Inflammatory macrophage (primary cell): ENCODE results near the gene UBE2Q2.
A peak's percentile ranks its signal among the peaks of the same experiment; 100 is the strongest.
"Not testable (repeated sequence)": the region's sequence is repeated elsewhere in the genome, so short reads cannot be mapped to it uniquely, and the experiment has no call there.

Experiments
- DNase-seq, 2 donors: peaks; one replicate each; pipeline ENCODE4 v3.0.0-alpha.2; 2020 to 2022
- total RNA-seq, 18 experiments: gene quantifications; one replicate each; lab custom pipeline; 2026; ENCODE audit warnings: mixed read lengths in 6 of 18, inconsistent platforms in 2 of 18; lab: John Stamatoyannopoulos, UW

UBE2Q2 gene
- 35.6 to 79.6 (median 52.0) reads per million in 18 experiments for total RNA-seq

DNA sequence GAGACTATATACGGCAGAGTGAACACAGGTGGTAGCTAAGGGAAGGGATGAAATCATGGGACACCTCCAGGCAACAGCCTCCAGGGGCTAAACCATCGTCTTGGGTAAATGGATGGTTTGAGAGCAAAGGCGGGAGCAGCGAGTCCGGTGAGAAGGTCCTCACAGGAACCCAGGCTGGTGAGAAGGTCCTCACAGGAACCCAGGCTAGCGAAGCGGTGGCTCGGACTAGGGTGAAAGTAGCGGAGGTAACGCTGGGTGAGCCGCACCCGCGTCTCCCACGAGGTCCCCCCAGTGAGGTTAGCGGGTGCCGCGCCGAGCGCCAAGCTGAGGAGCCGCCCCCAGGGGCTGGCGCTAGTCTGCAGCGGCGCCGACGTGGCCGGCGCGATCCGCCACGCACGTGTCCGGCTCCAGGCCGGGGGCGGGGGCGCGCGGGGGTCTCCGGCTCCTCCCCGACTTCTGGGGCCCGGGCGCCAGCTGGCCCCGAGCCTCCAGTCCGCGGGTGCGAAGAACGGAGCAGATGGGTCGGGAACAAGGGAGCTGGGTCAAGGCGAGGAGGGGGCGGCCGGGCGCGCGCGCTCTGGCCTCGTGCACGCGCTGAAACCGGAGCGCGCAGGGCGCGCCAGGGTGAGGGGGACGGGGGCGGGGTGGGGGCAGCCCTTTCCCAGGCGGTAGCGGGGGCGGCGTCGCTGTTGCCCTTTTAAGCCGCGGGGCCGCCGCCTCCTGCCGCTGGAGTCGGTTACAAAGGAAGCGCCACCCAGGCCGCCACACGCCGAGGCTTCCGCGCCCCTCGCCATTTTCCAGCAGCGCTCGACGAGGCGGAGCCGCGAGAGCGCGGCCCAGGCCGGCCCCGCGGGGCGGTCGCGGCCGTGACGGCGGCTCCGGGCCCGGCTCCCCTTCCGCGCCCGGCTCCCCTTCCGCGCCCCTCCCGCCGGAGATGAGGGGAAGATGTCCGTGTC, at the start of gene UBE2Q2:
Gene UBE2Q2 (plus strand): TSS at position 726 of the 956 bp plus-strand sequence. CDS start 220 bp downstream, at position 946.
- peak; percentile 49 to 68 for DNase-seq

DNA sequence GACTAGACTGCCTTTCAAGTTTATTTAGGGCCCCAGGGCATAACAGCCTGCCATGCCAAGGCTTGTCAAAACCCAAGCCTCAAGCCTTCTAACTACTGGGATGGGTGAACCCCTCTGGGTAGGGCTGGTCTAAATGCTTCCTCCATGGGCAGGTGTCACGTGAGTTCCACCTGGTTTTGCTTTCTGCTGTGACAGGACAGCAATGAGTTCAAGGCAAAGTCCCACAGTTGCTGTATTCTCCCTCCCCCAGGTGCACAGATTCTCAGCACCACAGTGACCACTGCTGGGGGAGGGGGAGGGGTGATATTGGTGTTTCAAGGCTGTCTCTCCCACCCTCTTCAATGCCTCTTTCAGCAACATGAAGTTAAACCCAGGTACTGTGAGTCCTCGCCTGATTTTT, 46.9 kb upstream of the UBE2Q2 start:
- no peak for DNase-seq

DNA sequence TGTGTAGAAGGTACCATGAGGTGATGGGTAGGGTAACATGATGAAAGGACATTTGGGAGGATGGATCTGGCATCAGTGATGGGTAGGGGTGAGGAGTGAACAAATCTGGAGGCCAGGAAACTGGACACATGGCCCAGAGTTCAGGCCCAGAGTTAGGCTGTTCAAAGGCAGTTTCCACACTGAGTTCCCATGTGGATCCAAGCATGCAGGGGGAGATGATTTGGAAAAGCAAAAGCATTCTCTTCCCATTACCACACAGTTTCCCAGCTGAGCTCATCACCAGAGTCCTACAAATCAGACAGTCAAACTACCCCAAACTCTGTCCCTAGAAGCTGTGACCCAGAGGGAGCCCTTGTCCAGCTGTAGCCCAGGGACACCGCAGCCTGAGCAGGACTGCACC, 46.1 kb upstream of the UBE2Q2 start:
- not testable (repeated sequence) for DNase-seq

DNA sequence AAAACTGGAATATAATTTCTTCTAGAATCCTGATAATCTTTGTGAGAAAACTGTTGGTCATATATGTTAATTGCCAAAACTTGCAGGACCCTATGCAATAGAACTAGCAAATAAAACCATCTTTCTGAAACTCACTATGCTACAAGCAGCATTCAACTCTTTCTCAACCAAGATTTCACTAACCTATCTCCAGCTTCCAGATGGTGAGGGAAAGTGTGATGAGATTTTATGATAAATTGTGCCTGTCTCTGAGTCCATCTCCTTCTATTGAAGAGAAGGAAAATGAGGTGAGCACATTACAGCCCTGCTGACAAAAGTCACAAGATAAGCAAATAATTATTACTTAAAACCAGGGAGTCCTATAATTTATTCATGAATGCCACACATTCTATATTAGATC, 44.1 kb upstream of the UBE2Q2 start:
- no peak for DNase-seq

DNA sequence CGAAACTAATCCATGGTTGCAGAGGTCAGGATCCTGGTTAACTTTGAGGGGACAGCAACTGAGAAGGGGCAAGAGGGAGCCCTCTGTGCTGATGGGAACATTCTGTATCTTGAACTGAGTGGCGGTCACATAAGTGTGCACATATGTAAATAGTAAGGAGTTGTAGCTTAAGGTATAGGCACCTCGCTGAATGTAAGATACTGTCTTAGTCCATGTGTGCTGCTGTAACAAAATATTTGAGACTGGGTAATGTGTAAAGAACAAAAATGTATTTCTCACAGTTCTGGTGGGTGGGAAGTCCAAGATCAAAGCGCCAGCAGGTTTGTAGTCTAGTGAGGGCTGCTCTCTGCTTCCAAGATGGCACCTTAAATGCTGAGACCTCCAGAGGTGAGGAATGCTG, 42.8 kb upstream of the UBE2Q2 start:
- DNase-seq: not testable (repeated sequence)

DNA sequence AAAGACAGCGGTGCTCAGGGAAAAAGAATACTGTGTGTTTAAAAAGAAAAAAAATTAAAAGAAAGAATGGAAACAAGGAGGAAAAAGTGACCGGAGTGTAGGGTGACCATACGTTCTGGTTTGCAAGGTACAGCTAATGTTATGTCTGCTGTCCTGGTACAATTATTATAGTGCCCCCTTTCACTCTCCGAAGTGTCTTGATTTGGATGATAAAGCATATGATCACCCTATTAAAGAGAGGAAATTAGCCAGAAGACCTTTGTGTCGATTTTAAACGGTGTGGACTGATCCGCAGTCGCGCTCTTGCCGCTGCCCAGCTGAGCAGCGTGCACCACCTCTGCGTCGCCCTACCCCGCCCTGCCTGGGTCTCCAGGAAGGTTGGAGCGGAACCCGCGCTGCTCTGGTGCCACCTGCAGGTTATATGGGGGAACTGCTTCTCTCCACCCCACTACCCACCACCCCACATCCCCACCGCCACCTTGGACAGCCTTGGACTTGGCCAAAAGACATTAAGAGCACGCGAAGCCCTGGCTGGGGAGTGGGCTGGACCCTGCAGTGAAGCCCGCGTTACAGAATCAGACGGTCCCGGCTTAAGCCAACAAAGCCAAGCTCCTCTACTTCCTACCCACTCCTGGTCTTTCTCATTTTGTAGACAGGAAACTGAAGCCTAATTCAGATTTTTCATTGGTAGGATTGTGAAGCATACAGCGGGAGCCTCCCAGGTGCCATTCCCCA, 41.2 kb upstream of the UBE2Q2 start:
- DNase-seq: peak; percentile 75 to 80

DNA sequence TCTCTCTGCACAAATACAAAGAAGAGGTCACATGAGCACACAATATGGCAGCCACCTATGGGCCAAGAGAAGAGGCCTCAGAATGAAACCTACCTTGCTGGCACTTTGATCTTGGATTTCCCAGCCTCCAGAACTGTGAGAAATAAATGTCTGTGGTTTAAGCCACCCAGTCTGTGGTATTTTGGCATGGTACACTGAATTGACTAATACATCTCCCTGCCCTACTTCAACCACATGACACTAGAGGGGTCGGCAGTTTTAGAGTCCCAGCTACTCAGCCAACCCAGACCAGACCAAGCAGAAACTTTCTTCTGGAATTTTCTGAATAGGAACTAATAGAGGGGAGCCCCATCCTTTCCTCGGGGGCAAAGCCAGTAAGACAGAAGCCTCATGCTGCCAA, 35.8 kb upstream of the UBE2Q2 start:
- not testable (repeated sequence) for DNase-seq

DNA sequence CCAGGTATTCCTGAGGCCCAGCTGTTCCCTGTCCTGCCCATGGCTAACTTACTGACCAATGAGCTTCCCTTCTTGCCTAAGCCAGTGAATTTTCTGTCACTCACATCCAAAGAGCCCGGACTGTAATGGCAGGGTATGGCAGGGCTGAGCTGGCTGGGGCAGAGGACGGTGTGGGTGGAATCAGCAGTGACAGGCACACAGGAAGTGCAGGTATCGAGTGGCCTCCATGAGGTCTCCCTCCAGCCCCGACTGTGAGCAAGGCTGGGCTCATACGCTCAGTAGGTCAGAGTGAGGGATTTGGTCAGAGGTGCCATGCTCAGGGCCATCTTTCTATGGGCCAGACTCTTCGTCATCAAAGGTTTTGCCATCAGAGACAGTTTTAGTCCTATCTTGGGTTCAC, 35.2 kb upstream of the UBE2Q2 start:
- DNase-seq: not testable (repeated sequence)

DNA sequence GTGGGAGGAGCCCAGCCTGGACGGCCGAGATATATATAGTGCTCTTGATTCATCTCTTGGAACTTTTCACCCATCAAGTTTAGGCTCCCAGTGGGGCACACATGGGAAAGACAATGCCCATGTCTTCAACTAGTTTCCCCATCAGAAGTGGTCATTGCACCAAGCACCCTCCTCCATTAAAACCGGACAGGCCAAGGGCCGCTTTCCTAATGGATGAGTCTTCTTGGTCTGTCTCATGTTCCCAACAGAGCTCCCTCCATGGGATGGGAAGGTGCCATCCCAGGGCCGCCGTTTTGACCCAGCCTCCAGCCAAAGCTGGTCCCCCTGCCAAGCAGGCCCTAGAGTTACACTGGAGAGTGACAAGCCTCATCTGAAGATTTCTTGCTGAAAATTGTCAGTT, 34.7 kb upstream of the UBE2Q2 start:
- DNase-seq: no peak

DNA sequence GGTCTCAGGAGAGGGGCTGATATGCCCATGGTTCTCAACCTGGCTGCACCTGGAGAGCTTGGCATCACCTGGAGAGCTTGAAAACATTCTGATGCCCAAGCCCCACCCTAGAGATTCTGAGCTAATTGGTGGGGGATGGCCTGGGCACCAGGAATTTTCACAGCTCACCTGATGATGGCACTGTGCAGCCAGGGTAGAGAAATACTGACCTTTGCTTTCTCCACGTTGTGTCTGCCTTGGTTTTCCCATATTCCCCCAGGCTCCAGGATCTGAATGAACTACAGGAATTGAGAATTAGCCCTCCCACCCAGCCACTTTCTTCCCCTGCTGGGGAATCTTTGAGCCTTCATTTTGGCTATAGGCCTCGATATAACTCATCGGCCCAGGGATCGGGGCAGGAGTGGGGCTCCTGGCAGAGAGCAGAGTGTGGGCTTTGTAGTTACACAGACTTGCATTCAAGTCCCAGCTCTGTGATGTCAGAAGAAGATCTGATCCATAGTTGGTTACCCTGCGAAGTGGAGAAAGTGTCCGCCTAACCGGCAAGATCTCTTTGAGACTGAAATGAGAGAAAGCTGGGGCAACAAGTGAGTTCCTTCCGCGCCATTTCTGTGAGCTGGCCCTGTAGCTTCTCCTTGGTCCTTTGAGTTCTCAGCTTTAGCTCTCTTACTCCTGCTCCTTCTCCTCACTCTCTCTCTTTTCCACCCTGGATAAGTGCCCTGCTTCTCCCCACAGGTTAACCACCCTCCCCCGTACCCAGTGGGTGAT, 33.1 kb upstream of the UBE2Q2 start:
- DNase-seq: peak; percentile 4 to 13

DNA sequence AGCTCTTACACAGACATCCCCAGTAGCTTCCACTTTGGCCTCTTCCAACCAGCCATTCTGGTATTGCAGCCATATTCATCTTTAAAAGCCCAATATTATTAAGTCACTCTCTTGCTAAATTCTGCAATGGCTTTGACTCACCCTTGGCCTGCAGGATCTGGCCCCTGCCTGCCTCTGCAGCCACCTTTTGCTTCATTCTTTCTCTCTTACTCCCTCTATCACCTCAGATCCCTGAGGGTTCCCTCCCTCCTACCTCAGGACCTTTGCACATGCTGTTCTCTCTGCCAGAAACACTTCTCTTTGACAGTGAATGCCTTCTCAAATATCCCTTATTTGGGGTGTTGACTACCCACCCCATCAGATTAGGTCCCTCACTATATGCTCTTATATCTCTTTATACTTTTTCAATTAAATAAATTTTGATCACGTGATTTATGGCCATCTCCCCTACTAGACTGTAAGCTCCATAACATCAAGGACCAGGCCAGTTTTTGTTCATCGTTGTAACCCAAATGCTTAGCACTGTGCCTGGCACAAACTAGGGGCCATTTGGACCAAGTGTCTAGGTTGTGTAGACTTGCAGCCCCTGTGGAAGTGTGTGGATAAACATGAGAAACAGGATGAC, 32.3 kb upstream of the UBE2Q2 start:
- no peak for DNase-seq

DNA sequence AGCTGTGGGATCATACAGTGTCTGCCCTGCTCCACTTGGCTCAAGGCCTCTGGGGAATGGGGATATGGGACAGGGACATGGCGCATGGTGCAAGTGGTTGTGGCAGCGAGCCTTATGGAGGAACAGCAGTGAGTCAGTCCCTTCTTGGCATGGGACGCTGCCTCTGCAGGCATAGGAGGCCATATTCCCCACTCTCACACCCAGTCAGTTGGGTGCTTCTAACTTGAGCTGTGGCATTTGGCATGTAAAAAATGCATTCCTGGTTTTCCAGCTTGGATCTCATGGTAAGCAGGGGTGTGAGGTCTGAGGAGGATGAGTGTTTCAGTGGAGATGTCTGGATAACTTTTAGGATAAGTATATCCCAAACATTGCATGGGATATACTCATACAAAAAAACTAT, 31.6 kb upstream of the UBE2Q2 start:
- DNase-seq: no peak

DNA sequence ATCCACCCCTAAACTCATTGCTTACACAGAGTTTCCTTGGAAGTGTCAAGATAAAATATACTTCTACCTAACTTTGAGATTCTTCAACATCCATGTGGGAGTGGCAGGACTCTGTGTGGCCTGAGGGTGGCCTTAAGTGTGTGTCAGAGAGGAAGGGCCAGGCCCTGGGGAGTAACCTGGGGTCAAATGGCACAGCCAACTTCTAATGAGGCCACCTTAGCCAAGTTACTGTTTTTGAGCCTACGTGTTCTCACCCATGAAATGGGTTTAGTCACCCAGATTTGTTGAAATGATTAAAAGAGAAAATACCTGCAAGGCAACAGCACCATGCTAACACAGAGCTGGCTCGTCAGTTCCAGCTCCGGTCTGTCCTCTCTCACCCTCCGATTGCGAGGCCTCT, 28.5 kb upstream of the UBE2Q2 start:
- DNase-seq: no peak

DNA sequence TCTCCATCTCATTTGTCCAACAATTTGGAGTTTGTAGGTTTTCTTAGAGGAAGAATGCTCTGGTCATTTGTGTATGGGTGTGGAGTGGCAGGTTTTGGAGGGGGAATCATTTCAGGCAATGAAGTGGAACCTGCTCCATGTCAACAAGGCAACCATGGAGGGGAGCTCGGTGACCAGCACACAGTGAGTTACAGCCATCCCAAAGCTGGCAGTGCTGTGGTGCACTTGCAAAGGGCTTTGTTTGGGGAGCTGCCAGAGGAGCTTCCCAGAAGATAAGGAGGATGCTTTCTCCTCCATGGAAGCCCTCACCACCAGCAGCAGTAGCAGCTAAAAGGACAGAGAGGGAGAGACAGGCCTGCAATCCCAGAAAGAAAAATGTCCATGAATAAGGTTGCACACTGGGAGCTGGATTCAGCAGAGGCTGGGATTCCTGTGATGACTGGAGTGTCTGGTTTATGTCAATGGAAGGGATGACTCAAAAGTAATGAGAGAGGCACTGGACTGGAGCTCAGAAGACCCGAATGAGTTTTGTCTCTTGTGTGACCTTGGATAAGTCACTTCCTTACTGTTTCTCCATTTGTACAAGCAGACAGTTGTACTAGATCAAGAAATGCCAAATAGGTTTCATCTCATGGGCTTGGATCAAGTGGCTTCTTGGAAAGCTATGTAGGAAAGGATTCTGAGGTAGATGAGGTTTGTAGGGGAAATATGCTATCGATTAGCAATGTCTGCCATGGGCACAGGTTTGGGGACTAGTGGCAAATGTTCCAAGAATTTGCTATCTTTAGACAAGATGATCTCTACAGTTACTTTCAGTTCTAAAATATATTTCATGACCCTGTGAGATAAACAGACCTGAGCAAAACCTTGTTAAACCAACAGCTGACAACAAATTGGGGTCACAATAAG, 27.2 kb upstream of the UBE2Q2 start:
- no peak for DNase-seq

DNA sequence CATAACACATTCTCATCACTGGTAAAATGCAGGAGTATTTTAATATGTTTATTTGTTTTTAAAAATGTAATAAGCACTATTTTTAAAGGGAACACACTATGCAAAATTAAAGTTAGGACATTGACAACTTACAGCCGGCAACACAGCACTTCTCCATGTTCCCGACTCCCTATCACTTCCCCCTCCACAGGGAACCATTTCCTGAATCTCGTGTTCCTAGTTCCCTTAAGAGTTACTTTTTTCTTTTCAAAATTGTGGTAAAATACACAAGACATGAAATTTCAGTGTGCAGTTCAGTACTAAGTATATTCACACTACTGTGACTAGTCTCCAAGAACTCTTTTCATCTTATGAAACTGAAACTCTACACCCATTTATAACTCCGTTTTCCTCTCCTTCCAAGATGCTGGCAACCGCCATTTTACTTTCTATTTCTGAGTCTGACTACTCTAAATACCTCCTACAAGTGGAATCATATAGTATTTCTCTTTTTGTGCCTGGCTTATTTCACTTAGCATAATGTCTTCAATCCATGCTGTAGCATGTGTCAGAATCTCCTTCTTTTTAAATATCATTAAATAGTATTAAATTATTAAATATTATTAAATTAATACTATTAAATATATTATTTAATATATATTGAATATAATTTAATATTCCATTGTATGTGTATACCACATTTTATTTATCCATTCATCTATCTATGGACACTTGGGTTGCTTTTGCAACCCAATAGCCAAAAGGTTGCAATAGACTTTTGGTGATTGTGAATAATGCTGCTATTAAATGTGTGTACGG, 25.9 kb upstream of the UBE2Q2 start:
- peak; percentile 42 to 64 for DNase-seq

DNA sequence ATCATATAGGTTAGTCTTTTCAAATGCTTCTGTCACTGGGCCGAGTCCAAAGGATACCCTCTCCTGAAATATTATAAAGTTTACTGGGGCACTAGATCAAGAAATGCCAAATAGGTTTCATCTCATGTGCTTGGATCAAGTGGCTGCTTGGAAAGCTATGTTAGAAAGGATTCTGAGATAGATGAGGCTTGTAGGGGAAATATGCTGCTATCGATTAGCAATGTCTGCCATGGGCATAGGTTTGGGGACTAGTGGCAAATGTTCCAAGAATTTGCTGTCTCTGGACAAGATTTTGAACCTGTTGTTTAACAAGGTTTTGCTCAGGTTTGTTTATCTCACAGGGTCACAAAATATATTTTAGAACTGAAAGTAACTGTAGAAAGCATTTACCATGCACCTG, 23.0 kb upstream of the UBE2Q2 start:
- DNase-seq: no peak

DNA sequence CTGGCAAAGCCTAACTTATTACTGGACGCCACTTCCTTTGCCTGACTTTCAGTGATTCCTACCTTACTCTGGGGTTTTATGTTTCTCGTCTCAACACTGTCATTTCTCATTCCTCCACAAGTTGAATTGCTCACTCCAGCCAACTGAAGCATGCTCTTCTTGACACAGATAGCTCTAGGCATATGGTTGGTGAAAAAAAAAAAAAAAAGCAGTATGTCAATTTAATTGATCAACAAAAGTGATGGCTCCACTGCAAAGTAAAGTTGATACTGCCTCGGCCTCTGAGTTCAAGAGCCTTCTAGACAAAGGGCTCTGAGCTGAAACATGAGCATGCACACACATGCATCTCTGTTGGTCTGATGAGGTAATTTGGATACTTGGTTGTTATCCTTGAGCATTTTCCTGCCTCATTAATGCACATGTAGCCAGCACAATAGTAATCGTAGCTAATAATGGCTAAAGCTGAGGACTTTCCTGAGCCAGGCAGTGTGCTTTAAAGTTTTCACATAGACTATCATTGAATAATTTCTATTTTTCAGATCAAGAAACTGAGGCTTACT, 21.4 kb upstream of the UBE2Q2 start:
- DNase-seq: no peak

DNA sequence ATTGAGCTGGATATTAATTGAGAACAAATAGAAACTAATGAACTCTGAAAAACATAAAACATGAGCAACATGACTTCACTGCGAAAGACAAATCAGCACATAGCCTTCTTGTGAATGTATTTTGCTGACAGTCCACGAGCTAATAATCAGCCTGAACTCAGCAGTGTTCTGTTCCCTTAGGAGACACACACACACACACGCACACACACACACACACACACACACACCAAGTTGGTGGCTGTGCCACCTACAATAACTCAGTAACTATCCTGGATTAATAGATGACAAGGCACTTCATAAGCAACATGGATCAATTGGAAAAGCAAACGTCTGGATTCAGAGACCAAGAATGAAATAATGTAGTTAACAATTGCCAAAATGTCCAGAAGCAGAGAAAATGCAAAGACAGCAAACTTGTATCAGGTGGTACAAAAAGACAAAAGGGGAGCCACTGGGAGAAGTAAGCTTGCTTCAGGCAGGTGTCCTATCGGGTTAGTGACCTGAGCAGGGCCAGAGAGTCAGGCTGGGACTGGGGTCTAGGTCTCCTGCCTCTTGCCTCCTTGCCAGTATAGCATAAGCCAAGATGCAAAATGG, 20.5 kb upstream of the UBE2Q2 start:
- DNase-seq: no peak

DNA sequence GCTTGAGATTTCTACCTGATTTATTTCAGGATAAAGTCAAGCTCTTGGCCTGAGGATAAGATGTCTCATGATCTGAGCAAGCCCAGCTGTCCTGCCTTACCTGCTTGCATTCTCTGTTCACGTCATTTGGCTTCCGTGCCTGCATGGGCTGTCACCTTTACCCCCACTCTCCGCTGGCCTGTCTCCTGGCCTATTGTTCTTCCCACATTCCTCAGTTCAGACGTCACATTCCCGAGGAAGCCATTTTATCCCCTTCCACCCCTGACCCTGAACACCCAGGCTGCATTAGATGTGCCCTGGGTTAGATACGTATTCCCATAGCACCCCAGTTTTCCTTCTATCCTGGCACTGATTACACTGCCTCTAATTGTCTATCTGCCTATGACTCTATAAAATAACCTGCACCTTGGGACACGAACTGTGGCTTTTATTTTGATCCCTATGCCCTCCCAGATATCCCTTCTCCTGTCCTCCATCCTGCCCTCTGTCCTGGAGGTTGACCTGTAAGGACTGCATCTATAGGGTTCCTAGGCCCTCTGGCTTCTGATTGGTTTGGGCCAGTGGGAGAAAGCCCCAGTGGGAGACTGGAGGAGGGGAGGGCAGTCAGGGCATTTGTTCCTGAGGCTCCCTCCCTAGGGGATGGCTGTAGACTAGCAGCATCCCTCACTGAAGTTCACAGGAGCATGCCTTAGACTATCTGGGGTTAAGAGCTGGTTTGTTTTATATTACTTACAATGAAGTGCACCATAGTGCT, 19.2 kb upstream of the UBE2Q2 start:
- DNase-seq: no peak
